CD4-positive, alpha-beta T cell treated with Interleukin-15 for 1 hour (primary cell): ENCODE measurements around the gene ZNF646.

ENCODE experiments used
- DNase-seq: peaks from one replicate; pipeline ENCODE4 v3.0.0-alpha.2; 2020

ZNF646 gene

DNA sequence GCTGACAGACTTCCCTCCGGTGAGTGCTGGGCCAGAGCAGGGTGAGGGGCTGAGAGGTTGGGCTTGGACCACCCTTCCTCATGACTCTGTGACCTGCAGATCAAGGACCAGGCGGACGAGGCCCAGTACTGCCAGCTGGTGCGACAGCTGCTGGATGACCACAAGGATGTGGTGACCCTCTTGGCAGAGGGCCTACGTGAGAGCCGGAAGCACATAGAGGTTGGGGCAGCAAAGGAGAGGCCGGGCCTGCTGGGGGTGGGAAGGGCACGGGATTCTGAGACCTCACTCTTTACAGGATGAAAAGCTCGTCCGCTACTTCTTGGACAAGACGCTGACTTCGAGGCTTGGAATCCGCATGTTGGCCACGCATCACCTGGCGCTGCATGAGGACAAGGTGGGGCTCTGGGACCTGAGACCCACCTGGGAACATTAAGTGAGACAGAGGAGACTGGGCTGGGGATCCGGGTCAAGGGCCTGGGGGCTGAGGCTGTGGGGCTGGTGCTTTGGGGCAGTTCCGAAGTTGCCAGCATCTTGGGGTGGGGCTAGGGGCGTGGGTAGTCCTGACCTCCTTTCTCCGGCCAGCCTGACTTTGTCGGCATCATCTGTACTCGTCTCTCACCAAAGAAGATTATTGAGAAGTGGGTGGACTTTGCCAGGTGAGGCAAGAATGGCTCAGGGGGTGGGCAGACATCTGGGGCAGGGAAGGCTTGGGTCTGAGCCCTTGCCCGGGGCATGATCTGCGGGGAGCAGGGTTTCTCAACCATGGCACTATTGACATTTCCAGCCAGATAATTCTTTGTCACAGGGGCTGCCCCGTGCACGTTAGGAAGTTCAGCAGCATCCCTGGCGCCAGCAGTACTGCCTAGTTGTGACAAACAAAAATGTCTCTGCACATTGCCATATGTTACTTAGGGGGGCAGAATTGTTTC, 36.1 kb downstream of the ZNF646 start:
- DNase-seq: no peak

DNA sequence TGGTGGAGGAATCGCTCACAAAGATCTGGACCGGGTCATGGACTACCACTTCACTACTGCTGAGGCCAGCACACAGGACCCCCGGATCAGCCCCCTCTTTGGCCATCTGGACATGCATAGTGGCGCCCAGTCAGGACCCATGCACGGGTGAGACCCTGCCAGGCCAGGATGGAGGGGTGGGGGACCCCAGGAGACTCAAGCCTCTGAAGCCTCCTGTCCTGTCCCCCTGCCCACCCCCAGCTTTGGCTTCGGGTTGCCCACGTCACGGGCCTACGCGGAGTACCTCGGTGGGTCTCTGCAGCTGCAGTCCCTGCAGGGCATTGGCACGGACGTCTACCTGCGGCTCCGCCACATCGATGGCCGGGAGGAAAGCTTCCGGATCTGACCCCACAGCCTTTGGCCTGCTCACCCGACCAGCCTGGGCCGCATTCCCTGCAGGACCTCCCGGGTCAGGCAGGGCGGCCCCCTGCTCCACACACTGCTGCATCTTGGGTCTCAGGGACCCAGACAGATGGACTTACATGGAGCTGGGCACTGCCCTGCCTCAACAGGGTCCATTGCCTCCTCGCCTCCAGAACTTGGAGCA, 37.8 kb downstream of the ZNF646 start:
- no peak for DNase-seq

DNA sequence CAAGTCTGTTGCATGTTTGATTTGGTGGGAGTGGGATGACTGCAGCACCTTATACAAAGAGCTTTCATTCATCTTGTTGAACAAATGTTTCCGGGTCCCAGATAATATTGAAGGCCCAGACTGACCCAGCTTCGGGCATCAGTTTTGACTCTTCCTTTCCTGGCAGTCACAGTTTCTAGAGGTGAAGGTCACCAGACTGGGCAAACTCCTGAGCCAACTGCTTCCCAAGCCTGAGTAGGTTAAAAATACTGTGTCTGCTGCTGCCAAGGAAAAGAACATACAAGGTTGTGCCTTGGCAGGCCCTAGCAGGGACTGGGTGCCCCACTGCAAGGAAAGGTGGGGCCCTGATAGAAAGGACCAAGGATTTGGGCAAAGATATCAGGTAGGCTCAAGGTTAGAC, 38.5 kb downstream of the ZNF646 start:
- DNase-seq: no peak

DNA sequence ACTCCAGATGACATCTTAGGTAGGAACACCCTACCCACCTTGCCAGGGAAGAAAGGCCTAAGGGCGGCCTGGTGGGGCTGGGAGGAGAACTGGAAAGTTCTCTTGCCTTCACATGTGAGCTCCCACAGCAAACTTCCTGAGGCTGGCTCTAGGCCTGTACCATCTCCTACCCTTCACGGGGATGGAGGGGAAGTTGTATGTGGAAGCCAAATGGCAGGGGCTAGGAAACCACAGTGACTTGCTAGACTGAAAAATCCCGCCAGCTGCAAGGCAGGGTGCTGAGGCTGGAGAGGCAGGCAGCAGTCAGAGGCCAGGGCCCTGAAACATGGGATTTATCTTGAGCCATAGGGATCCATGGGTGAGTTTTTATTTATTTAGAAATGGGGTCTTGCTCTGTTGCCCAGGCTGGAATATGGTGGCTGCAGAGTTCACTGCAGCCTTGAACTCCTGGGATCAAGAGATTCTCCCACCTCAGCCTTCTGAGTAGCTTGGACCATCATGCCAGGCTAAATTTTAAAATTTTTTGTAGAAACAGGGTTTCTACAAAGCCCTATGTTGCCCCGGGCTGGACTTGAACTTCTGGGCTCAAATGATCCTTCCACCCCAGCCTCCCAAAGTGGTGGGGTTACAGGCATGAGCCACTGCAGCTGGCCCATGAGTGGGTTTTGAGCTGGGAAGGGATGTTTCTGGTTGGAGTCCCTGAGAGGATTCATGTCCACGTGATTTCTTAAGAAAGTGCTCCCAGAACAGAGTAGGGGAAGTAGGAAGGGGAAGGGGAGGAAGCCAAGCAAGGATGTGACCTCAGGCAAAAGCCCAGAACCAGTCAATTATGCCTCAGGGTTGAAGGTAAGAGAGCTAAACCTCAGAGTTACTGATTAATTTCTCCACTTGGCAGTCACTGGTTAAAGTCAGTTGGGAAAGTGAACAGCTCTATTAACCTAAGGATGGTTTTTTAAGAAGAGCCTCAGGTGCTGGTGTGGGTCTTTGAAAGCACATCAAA, 39.2 kb downstream of the ZNF646 start:
- DNase-seq: peak; percentile 48

DNA sequence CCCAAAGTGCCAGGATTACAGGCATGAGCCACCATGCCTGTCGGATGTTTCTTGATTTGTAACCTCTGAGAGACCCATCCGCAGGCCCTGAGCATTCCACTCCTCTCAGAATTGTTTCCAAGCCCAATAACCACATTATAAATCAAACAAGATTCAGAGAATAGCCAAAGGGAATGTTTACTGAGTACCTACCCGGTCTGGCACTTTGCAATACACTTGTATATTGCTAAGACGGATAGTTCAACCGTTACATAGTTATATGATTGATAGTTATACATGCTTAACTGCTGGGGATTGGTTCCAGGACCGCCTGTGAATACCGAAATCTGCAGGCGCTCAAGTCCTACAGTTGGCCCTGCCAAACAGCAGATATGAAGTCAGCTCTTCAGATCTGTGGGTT, 40.2 kb downstream of the ZNF646 start:
- no peak for DNase-seq

DNA sequence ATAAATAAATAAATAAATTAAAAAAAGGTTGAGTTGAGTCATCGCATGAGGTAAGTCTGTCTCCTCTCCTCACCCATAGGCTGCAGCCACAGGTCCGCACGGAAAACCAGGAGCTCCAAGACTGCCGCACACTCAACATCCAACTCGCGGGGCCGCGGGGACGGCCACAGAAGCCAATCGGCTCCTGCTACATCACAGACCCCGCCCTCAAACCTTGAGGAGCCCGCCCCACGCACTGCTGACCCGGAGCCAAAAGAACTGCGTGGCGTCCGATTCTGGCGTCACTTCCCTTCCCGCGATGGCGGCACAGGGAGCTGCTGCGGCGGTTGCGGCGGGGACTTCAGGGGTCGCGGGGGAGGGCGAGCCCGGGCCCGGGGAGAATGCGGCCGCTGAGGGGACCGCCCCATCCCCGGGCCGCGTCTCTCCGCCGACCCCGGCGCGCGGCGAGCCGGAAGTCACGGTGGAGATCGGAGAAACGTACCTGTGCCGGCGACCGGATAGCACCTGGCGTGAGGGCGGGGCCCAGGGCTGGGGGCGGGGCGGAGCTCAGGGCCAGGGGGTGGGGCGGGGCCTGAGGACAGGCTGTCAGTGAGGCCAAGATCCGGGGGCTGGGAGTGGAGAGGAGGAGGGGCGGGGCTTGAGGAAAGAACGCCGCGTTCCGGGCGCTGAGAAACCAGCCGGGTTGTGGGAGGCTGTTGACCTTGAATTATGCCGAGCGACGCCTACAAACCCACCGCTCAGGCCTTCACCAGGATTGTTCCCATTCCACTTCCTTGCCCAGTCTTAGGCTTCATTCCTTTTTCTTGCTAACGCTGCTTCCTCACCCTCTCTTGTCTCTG, 43.4 kb downstream of the ZNF646 start, which contains the start of gene KAT8:
Gene KAT8 (plus strand): TSS at position 281 of the 839 bp plus-strand sequence. CDS start 18 bp downstream, at position 299.
- peak; percentile 98 for DNase-seq

DNA sequence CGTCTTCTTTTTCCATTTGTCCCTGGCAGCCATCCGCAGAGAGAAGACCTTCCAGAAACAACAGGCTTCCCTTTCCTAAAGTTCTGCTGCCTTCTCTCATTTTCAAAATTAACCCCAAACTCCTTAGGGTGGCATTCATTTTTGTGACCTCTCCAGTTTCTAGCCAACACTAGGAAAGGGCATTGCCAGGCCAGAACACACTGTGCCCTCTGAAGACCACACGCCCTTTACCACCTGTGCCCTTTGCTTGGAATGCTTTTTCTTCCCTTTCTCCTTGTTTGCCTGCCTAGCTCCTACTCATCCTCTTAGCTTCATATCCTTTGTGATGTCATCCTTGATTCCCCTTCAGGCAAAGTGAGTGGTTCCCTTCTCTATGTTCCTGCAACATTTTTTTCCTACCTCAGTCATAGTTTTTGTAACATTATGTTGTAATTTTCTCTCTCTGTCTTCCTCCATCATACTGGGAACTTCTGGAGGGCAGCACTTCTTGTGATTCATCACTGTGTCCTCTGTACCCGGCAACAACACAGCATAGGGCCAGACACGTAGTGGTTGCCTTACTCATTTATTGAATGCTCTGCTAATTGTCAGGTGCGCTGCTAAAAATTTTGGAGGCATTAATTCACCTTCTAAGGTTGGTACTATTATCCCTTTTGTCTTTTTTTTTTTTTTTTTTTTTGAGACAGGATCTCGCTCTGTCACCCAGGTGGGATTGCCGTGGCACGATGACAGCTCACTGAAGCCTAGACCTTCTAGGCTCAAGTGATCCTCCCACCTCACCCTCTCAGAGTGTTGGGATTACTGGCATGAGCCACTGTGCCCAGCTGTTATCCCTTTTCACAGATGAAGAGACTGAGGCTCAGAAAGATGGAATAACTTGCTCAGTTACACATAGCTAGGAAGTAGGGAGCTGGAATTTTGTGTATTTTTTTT, 44.3 kb downstream of the ZNF646 start:
- DNase-seq: peak; percentile 47

DNA sequence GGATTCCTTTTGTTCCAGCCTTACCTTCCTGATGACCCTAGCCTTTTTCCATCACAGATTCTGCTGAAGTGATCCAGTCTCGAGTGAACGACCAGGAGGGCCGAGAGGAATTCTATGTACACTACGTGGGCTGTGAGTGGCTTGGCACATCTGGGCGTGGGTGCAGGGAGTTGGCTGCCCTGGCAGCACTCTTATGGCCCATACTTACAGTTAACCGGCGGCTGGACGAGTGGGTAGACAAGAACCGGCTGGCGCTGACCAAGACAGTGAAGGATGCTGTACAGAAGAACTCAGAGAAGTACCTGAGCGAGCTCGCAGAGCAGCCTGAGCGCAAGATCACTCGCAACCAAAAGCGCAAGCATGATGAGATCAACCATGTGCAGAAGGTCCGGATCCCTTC, 45.9 kb downstream of the ZNF646 start:
- no peak for DNase-seq

DNA sequence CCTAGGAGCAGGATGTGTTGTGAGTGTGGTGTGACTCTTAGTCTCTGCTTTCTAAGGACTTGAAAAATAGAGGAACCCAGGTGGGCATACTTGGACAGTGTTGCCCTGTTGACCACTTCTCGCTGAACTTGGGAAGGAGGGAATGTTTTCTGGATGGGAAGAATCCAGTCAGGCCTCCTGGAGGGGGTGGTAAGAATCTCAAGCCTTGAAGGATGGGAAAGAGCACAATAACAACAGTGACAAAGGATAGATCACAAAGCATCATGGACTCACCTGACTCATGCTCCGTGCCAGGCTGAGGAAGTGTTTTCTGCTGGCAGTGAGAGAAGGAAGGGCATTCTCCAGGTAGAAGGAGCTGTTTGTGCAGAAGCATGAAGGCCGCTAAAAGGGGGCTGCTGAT, 51.6 kb downstream of the ZNF646 start:
- no peak for DNase-seq

DNA sequence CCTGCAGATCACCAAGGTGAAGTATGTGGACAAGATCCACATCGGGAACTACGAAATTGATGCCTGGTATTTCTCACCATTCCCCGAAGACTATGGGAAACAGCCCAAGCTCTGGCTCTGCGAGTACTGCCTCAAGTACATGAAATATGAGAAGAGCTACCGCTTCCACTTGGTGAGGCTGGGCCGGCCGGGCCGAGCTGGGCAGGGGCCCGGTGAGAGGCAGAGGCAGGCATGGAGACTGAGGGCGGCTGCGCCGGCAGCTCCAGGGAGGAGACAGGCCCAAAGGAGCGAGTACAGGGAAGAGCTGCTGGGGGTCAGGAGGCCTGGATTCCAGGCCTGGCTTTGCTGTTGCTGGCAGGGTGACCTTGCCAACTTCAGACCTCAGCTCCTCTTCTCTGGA, 53.0 kb downstream of the ZNF646 start:
- DNase-seq: no peak

DNA sequence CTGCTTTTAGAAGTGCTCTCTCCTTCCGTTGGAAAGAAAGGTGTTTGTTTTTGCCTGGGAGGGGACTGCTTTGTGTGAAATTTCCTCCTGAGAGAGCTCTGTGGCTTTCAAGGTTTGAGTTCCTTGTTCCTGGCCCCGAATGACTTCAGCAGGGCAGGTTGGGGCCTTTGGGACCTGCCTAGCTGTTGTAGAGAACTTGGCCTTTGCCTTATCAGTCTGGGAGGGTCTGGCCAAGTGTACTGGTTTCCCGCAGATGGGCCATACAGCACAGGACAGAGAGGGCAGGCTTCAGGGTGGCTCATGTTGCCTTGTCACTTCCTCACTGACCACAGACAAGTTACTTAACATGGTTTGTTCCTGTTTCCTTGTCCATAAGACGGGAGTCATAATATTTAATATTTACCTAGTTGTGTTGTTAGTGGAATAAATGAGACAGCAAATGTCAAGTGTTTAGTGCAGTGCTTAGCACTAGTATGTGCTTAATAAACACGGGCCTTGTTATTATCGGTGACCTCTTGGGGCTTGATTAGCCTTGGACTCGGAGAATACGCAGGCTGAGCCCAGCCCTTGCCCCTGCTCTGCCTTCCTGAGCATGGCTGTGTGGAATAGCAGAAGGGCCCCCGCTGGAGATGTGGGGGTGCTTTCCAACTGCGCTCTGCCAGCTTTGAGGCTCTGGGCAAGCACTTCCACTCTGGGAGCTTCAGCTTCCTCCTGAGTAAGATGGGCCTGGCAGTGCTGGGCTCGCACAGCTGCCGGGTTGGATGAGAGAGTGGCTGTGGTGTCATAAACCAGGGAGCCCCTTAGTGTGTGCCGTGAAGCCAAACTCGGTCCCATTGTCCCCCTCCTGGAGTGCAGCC, 54.7 kb downstream of the ZNF646 start:
- peak; percentile 83 for DNase-seq

DNA sequence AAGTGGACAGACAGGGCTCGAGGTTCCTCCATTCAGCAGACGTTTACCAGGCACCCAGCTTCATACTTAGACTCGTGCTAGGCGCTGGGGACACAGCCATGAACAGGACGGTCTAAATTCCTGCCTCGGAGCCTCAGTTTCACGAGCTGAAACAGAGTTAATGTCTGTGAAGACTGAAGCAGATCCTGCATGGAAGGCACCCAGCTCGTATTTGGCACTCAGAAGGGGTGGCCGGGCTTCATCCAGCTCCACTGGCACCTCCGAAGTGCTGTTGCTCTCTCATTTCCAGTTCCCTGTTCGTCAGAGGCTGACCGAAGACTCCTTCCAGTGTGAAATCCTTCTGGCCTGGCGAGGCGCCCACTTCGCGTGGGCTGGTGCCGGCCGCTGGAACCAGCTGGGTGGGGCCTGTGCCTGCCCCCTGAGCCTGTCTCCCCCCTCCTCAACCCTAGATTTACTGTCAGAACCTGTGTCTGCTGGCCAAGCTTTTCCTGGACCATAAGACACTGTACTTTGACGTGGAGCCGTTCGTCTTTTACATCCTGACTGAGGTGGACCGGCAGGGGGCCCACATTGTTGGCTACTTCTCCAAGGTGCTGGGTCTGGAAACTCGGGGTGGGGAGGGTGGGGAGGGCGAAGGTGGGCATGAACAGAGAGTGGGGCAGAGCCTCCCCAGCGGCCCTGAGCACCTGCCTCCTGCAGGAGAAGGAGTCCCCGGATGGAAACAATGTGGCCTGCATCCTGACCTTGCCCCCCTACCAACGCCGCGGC, 55.5 kb downstream of the ZNF646 start:
- DNase-seq: no peak

DNA sequence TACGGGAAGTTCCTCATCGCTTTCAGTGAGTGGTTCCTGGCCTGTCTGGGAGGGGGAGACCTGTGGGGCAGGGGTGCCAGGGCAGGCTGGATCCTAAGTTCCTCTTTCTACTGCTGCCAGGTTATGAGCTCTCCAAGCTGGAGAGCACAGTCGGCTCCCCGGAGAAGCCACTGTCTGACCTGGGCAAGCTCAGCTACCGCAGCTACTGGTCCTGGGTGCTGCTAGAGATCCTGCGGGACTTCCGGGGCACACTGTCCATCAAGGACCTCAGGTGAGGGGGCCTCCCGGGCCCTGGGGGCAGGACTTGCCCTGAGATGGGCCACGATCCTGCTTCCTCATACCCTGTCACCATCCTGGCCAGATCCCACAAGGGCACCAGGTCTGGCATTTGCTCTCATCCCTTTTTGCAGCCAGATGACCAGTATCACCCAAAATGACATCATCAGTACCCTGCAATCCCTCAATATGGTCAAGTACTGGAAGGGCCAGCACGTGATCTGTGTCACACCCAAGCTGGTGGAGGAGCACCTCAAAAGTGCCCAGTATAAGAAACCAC, 56.2 kb downstream of the ZNF646 start:
- peak; percentile 45 for DNase-seq

DNA sequence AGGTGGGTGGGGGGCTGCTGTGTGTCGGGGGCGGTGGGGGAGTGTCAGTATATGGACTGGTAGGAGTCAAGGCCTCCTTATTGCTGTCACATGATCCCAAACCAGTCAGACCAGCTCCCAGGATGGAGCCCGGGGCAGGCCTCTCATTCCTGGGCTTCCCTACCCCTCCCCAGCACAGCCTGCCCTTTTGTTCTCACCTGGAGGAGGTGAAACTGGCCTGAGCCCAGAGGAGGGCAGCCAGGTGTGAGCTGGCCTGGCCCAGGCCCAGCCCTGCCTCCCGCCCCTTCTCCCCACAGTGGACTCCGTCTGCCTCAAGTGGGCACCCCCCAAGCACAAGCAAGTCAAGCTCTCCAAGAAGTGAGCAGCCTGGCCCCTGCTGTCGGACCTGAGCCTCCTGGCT, 56.7 kb downstream of the ZNF646 start:
- no peak for DNase-seq

DNA sequence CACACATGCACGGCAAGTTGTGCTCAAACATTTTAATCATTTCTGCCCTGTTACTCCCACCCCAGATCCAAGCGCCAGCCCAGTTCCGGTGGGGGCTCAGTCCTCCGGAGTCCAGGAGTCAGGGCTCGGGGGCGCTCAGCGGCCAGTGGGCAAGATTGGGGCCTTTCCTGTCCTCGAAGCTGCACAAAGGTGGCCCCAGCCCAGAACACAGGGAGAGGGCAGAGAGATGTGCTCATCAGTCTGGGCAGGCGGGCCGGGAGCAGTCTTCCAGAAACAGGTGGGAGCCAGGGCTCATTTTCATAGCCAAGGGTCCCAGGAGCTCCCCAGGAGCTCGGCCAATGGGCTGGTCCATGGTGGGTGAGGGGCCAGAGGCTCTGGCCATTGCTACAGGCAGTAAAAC, 57.2 kb downstream of the ZNF646 start:
- no peak for DNase-seq

DNA sequence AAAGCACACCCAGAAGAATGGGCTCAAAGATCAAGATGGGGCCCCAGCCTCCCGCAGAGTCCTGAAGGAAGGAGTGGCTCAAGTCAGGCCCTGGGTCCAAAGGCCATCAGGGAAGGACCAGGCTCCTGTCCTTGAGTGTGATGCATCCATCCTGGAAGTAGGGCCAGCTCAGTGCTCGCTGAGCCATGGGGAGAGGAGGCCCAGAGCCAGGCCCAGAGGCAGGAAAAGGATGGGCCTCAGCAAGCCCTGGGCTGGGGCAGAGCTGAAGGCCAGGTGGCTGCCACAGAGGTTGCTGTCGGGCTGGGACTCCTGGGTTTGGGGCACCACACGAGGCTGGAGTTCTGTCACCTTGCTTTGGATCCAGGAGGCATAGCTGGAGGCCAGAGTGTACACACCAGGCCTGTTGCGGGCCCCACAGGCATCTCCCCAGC, 57.6 kb downstream of the ZNF646 start:
- no peak for DNase-seq

DNA sequence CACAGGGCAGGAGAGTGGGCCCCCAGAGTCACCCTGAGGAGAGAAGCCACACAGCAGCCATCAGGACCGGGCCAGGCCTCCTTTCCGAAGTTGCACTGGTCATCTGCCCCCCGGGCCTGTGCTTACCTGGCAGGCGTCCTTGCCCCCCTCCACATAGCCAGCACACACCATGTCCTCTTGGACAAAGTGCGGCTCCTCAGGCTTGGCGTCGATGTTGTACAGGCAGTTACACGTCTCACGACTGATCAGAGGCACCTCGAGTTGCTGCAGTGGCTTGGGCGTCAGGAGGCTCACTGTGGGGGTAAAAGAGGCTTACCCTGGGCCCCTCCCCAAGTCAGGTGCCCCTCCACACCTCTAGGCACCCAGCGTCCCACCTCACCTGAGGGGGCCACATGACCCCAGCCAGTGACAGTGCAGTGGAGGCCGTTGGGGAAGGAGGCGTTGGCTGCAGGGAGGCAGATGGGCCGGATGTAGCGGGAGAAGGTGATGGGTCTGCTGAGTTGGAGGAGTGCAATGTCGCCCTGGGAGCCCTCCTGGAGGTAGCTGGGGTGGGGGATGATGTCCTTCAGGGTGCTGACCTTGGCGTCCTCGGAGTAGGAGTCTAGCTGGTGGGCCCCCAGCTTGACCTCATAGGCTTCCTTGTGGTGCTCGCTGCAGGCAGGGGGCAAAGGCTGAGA, 58.2 kb downstream of the ZNF646 start:
- no peak for DNase-seq

DNA sequence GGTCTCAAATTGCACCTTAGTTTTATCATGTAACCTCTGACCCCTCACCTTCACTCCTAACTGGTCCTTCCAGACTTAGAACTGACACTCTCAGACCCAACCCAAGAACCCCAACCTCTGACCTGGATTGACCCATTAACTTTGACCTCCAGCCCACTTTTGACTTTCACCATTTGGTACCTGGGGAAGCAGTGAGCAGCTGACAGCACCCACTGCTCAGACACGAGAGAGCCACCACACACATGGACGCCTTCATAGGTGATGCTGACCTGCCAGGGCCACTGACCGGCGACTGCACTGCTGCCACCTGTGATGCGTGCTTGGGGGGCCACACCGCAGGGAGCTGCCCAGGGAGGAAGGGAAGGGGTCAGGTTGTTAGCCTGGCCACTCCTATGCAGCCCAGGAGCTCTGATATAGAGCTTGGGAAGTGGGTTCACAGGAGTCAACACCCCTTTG, 58.9 kb downstream of the ZNF646 start:
- DNase-seq: no peak
